Right ventricle myocardium inferior (tissue), 1 donor: ENCODE measurements around the gene ADARB2. TPM values are rescaled to one million over a fixed set of nuclear protein-coding genes. Genes with fewer than 3 reads are reported as not detected.

Source experiments
- ATAC-seq: fragments of 200-7000 bp; cut with Tn5 transposase; one replicate; pipeline ENCODE4 v1.9.1; 2020; ENCODE audit warnings: mild to moderate bottlenecking, moderate library complexity
- DNase-seq: peaks from one replicate; pipeline ENCODE4 v3.0.0; 2021; ENCODE audit errors: missing footprints
- intact Hi-C: fragments of 100-400 bp; cut with DNase I; formaldehyde crosslinking; loops from one replicate; pipeline ENCODE4 v1.11.0; 2022
- total RNA-seq: library from RNA; stranded (reverse); fragmentation: NEBNext Ultra II Directional; extraction: Animal tissue kit (Norgen Biotek cat#: 25700); gene quantifications from one replicate; pipeline ENCODE4 v1.2.1, GENCODE V29; 2021
- donor health status: DM: no; HTN: yes; CAD: no; lungs with severe emphysema.

Gene ADARB2
- total RNA-seq, 1 donor from 2014 or later, result 0.19 TPM

DNA sequence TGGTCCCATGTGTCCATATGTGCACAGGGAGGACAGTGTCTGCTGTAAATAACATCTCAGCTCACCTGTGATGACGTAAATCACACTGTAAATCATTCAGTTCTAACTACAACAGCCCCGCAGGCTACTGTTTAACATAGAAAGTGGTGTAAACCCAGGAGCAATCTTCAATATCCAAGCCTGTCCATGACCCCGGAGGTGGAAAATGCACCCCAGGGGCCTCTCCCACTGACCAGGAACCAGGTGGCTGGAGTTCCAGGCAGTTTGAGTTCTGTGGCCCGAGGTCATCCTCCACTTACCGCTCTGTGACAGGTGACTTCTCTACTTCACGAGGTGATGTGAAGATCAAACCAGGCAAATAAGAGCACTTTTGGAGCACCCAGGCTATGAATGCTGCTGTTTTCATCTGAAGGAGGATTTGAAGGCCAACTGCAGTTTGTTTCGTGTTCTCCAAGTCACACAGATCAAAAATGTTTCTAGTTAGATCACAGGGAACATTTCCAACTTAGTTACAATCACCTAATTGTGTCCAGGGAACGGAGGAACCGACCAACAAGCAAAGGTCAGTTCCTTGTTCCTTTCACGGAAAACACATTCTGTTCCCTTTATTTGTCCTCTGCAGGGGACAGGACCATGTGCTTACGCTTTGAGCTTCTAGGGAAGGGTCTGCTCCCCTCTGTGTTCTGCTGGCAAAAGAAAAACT lies 549.3 kb downstream of the ADARB2 start:
- intact Hi-C loops, result no loop called here
- ATAC-seq, result no peak
- no peak for DNase-seq

DNA sequence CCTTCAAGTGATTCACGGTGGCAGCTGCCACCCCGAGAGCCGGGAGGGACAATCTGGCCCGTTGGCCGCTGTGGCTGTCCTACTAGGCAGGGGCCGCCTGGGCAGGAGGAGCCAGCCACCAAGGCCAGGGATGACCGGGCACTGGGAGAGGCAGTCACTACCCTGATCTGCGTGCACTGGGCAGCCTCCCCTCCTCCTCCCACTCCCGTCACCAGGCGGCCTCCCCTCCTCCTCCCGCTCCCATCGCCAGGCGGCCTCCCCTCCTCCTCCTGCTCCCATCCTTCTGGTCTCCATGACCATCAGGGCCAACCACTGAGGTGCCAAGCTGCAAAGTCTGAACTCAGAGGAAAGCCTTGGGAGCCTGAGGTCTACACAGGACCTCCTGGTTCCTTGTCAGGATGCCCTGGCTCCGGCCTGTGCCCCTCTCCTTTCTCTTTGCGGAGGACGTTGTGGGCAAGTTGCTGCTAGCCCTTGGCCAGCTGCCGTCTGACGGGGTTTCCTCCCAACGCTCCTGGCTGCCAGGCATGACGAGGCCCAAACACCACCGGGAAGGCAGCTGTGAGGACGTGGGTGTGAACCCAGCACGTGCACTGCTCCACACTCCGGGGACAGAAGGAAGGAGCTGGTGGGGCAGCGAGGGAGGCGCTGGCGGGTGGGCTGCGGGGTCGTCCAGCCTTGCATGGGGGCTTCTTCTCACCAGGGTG lies 550.0 kb downstream of the ADARB2 start:
- DNase-seq, result peak; percentile 22
- no peak for ATAC-seq
- intact Hi-C loops, result no loop called here

DNA sequence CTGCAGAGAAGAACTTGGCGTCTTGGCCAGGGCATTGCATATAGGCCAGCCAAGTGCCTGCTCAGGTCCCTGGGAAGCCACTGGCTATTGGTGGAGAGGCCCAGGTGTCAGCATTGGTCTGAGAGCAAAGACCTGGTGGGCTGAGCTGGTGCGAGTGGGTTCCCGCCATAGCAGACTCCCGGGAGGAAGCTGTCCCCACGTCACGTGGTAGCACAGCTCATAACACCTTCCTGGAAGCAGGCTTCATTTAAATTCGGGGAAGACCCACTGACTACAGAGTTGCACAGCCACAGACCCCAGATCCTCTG lies 550.7 kb downstream of the ADARB2 start:
- ATAC-seq, result no peak
- peak; percentile 18 for DNase-seq
- intact Hi-C loops, result no loop called here

DNA sequence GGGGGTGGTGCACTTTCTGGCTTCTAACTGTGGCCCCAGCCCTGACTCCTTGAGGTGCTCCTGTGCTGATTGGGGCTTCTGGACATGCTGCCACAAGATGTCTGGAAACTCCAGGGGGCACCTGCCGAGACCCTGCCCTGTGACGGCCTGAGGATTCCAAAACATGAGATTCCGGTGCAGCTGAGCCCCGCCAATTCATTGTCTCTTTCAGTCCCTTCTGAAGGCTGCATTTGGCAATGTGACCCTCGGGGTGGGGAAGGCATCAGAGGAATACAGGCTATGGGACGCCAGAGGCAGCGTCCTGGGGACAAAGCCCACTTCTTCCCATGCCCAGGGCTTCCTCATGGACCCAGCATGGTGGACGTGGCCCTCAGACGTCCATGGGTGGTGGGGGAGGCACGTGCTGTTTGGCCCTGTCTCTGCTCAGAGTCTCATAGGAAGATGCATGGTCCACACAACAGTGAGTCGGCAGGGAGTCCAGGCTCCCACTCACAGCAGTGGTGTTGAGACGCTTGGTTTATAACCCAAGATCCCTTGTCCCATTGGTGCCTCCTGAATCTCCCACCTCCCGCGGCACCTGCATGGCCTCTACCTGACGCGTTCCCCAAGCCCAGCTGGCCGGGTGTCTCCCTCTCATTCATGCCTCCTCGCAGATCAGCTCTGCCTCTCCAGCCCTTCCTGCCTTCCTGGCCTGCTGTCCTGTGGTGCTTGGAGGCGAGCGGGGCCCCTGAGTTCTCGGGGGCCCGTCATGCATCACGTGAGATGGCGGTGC lies 551.2 kb downstream of the ADARB2 start:
- no peak for ATAC-seq
- intact Hi-C loops, result no loop called here
- peak; percentile 61 for DNase-seq

DNA sequence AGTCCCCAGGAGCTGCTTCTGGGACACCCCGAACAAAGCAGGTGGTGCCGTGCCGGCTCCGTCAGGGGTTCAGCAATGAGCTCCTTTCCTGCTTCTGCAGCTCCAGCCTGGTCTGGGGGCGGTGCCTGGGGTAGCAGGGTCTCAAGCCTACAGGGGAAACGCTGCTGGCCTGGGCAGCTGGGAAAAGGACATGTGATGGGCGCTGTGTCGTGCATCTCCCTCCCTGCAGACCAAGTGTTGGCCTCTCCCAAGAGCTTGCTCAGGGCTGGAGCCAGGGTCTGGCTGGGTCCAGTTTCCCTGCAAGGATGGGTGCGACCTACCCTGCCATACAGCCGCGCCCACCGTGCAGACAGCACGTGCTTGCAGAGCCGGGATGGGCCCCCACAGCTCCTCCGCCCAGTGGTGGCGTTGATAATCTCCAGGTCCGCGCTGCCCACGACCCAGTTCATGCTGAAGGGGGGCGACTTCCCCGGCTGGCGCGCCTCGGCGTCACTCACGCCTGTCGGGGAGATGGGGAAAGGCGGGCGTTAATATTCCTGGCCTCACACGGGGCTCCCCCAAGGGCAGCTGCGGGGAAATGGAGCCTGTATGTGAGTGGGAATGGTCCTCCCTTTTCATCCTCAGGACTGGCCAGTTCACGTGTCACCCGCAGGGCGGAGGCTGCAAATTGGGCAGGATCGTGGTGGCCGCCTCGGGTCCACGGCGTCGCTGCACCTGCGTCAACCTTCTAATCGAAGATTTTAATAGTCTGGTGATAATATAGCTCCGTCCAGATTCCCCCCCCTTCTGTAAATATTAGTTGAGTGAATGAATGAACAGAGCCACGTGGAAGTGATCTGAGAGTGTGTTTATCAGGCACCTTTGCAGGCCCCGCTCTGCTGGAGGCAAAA lies 552.5 kb downstream of the ADARB2 start:
- ATAC-seq (no peak), DNase-seq (peak; percentile 30)
- intact Hi-C loops, result no loop called here

DNA sequence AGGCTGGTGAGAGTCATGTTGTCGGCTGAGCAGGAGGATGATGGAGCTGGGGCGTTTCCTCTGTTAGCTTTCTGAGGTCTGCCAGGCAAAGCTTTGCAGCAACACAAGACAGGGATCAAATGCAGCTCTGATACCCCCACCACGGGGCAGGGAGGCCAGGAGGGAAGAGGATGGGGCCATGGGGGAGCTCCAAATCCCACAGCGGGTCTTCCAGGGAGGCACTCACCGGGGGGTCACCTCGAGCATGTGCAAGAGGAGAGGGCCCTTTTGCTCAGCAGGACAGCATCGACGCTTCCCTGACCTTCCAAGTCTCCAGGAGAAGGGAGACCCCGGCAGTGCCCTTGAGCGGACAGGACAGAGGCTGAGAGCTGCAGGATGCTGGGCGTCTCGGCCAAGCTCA lies 553.6 kb downstream of the ADARB2 start:
- intact Hi-C loops, result no loop called here
- DNase-seq (no peak), ATAC-seq (no peak)

DNA sequence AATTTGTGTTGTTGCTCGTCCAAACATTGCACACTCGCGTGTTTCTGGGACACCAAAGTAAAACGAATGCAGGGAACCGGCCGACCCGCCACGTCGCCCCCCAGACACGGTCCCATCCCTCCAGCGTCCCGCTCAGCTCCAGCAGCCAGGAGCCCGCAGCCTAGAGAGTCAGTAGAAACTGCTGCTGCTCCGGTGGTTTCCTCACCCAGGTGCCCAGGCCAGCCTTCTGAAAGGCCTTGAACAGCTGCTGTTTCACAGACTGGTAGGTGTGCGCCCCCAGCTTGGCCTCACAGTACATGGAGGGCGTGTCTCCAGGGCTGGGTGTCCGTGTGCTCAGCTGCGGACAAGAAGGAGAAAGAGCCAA lies 554.3 kb downstream of the ADARB2 start:
- ATAC-seq, result no peak
- DNase-seq, result no peak
- intact Hi-C loops, result no loop called here

DNA sequence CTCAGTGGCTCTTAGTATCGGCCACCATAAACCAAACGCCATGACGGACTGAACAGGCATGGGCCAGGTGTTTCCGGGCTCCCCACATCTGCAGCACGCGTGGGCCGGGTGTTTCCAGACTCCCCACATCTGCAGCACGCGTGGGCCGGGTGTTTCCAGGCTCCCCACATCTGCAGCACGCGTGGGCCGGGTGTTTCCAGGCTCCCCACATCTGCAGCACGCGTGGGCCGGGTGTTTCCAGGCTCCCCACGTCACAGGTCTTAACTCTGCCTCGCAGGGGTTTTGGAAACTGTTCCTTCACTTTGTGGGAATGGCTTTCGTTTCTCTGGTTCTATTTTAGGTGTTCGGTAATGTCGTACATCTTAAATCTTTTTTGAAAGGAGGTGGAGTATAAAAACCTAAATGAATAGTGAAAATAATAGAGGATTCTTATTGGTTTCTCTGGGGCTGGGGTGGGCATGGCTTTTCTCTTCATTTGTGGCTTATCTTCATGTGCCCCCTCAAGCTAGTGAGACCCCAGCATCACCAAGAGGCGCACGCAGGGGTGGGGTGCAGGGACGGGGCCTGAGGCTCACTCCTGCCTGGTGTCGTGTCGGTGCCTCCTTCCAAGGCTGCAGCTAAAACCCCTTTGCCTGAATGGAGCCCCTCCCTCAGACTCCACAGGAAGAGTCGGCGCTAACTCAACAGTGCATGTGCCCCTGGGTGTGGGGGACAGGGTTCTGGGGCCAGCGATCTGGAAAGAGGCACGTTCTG lies 554.9 kb downstream of the ADARB2 start:
- ATAC-seq (no peak), DNase-seq (no peak)
- intact Hi-C loops, result no loop called here

DNA sequence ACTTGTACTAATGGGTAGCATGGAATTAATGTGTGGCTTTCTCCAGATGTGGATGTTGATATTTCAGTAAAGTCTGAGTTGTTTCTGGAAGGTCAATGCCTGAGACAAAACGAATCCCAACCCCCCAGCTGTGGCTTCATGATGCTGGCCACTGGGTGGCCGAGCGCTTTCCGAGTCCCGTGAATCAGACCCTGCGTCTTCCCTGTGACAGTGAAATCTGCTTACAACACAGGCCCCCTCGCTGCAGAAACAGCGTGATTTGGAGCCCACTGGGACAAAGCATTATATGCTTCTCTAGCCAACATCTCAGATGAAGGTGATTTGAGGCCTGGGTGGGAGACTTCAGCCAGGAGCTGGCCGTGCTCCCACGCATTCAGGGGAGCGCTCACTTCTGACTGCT lies 556.5 kb downstream of the ADARB2 start:
- no peak for DNase-seq

DNA sequence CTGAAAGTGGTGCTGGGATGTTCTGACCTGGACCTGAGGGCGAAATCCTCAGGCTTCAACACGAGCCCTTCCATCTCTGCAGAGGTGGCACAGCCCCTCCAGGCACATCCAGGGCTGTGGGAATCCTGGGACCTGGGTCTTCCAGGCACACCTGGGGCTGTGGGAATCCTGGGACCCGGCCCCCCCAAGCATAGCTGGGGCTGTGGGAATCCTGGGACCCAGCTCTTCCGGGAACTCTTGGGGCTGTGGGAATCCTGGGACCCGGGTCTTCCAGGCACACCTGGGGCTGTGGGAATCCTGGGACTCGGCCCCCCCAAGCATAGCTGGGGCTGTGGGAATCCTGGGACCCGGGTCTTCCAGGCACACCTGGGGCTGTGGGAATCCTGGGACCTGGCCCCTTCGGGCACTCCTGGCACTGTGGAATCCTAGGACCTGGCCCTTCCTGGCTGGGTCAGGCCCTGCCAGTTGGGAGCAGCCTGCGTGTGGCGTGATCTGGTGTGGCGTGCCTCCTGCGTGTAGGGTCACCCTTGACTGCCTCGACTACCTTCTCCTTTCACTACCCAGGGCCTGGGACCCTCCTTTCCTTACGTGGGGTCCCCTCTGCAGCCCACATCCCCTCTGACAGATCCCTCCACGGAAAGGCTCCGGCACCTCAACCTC lies 557.1 kb downstream of the ADARB2 start:
- no peak for ATAC-seq
- no peak for DNase-seq
- intact Hi-C loops, result no loop called here

More for the DNA sequence above, 556.5 kb downstream of the ADARB2 start:
- intact Hi-C loops, result no loop called here
- ATAC-seq, result no peak

DNA sequence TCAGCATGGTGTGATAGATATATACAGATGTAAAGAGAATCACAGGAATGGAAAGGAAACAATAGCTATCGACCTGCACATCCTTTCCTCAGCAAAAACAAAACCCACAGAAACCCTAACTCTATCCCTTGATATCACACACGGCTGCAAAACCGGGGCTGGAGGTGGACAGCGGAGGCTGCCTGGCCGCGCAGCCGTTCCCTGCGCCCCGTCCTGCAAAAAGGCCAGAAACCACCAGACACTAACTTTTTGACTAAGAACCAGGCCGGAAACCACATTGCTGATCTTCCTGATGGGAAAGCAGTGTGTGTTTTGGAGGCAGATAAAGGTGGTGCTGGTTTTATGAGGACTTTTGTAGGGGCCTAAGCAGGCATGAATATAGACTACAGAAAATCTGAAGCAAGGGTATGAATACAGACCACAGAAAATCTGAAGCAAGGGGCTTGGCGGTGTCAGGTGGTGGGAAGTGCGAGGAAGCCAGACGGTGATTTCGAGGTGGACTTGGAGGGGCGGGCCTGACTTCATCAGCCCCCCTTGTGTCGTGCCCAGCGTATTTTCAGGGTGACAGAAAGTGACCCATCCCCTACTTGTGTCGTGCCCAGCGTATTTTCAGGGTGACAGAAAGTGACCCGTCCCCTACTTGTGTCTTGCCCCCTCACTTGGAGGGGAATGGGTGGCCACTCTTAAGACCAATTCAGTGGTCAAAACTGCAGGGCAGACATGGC lies 557.8 kb downstream of the ADARB2 start:
- ATAC-seq (no peak), DNase-seq (no peak)
- intact Hi-C loops, result no loop called here

DNA sequence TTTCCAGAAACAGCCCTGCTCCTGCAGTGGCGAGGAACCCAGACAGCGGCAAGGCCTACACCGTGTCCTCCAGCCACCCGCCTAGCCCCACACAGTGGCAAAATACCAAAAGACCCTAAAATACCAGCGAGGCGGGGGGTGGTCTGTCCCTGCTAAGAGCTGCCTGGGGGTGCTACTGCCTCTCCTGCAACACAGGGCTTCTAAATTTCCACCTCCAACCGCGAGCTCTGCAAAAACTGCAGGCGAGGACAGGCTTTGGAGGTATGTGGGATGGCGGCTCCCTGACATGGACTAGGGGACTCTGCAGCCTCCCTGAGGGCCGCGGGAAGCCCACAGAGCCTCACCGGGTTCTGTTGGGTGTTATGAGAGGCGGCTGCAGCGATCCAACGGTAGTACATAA lies 558.8 kb downstream of the ADARB2 start:
- intact Hi-C loops, result no loop called here
- DNase-seq (no peak), ATAC-seq (no peak)

DNA sequence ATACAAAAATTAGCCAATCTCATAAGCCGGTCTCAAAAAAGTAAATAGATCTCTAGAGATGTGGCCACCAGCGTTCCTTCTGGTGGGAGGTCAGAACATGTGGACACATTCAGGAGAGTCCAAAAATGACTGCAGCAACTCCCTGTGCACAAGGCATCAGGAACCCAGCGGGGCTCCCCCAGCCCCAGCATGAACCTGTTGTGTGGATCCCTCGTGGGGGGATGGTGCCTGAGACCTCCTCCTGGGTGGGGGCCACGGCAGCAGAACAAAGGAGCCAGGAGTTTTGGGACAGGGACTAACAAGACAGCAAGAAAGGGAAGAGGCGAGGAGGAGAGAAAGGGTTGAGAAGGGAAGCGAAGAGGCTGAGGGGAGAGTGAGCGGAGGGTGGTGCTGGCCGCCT lies 559.4 kb downstream of the ADARB2 start:
- ATAC-seq (no peak), DNase-seq (no peak)
- intact Hi-C loops, result no loop called here

DNA sequence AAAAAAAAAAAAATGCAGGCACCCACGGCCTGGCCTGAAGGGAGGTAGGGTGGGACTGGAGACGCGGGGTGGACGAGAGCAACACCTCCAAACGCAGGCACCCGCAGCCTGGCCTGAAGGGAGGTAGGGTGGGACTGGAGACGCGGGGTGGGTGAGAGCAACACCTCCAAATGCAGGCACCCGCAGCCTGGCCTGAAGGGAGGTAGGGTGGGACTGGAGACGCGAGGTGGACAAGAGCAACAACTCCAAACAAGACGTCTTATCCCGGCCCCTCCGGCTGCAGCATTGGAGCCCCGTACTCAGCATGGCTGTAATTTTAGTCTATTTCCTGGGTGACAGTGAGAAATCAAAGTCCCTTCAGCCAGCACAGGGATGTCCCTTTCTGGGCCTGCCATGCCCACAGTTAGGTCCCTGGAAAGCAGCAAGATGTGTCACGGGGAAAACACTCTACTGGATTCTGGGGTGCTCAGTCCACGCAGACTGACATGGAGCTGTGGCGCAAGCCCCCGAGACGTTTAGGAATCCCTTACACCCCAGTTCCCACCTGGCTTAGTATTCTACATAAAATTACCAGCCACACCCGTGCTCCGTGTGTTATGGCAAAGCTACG lies 561.3 kb downstream of the ADARB2 start:
- ATAC-seq (no peak), DNase-seq (no peak)
- intact Hi-C loops, result no loop called here

DNA sequence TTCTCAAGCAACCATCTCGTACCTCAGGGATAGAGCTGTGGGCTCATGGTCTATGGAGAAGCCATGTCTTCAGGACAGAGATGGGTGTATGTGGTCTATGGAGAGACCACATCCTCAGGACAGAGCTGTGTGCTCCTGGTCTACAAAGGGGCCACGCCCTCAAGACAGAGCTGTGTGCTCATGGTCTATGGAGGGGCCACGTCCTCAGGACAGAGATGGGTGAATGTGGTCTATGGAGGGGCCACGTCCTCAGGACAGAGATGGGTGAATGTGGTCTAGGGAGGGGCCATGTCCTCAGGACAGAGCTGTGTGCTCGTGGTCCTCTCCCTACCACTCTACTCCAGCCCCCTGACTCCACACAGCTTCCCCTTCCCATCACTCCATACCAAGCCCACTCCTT lies 563.3 kb downstream of the ADARB2 start:
- intact Hi-C loops, result no loop called here
- DNase-seq, result no peak
- no peak for ATAC-seq

DNA sequence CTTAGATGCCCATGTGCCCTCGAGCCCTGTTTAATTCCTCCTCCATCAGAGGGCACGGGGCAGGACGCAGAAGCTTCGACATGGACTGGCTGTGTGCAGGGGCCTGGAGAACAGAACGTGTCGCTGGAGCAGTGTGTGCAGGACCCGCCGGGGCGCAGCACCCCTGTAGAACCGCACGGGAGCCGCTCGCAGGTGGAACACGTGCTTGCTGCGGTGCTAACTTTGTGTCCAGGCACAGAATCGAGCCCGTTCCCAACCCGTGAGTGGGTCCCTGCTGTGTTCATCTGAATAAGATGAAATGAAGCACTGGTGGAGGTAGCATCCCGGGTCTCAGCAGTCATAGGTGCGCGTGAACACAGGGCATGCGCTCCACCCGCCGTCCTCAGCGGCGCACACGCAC lies 564.2 kb downstream of the ADARB2 start:
- intact Hi-C loops, result no loop called here
- no peak for DNase-seq

More for the DNA sequence above, 564.2 kb downstream of the ADARB2 start:
- ATAC-seq, result no peak
